A375 (cell line): ENCODE measurements around the gene GPR68. TPM values are rescaled to one million over a fixed set of nuclear protein-coding genes. Genes with fewer than 3 reads are reported as not detected.

Experiments used
- total RNA-seq: library from RNA; depleted of rRNA; stranded (reverse); fragments of >200 nt; shearing (Covaris generic); gene quantifications from 2 replicates; pipeline ENCODE4 v1.2.3, GENCODE V29; 2014; rRNA removed

Gene GPR68, protein sequence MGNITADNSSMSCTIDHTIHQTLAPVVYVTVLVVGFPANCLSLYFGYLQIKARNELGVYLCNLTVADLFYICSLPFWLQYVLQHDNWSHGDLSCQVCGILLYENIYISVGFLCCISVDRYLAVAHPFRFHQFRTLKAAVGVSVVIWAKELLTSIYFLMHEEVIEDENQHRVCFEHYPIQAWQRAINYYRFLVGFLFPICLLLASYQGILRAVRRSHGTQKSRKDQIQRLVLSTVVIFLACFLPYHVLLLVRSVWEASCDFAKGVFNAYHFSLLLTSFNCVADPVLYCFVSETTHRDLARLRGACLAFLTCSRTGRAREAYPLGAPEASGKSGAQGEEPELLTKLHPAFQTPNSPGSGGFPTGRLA
- not detected in 2 replicates for total RNA-seq

DNA sequence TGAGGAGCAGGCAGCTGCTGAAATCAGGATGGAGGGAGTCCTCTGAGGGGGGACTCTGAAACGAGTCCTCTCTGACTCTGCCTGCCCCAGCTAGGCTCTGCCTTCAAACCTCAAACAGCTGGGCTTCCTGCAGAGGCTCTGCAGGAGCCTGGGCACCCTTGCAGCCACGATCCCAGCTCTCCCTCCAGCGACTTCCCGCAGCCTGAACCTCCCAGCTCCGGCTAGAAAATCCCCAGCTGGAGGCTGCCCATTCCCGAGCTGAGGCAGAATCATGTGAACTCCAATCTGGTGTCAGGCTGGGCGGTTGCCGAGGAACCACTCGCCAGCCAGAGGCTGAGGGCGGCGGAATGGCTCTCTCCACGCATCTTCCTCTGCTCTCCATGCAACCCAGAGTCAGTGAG is at the start of gene GPR68:
GPR68 (minus strand) TSS at position 204 of the 401 bp plus-strand sequence. CDS start 9,654 bp downstream, outside the sequence.

Other genes starting within 250 kb of the GPR68 start
- gene RPS6KA5, start 184.1 kb downstream of the GPR68 start, total RNA-seq, result 7.1 and 9.0 TPM in 2 replicates
- 16.1 and 22.9 TPM in 2 replicates for gene DGLUCY, start 130.6 kb downstream of the GPR68 start, total RNA-seq
- gene CCDC88C, start 173.1 kb upstream of the GPR68 start, total RNA-seq, result 1.0 and 1.1 TPM in 2 replicates